Liver (tissue), 9 donors: ENCODE measurements around the gene MICU2. TPM values are rescaled to one million over a fixed set of nuclear protein-coding genes. Genes with fewer than 3 reads are reported as not detected.

ENCODE experiments used
- DNase-seq: peaks from one replicate; pipeline ENCODE4 v3.0.0-alpha.2; 2017; ENCODE audit warnings: low spot score
- H3K27ac ChIP-seq, 2 donors: one replicate each; pipeline ENCODE4 v1.7.0; 2013; ENCODE audit warnings: inconsistent platforms in 2 of 2, low read length in 2 of 2, control low read depth in 1 of 2, low read depth in 1 of 2, mild to moderate bottlenecking in 1 of 2
- H3K27me3 ChIP-seq, 4 donors: one replicate each; pipeline versions ENCODE4 v1.6.1 to v1.7.0; 2013; ENCODE audit warnings: low read length in 3 of 4, inconsistent platforms in 1 of 4, mild to moderate bottlenecking in 1 of 4, moderate library complexity in 1 of 4; ENCODE audit not compliant: control insufficient read depth in 4 of 4, insufficient read depth in 4 of 4
- H3K36me3 ChIP-seq, 4 donors: one replicate each; pipeline versions ENCODE4 v1.6.1 to v1.7.0; 2013; ENCODE audit warnings: low read length in 3 of 4, mild to moderate bottlenecking in 3 of 4, low read depth in 1 of 4, moderate library complexity in 1 of 4; ENCODE audit not compliant: control insufficient read depth in 4 of 4, insufficient read depth in 3 of 4
- H3K4me1 ChIP-seq, 4 donors: one replicate each; pipeline versions ENCODE4 v1.6.1 to v1.7.0; 2013; ENCODE audit warnings: low read length in 3 of 4, mild to moderate bottlenecking in 3 of 4, moderate library complexity in 1 of 4; ENCODE audit not compliant: control insufficient read depth in 4 of 4, insufficient read depth in 4 of 4
- H3K4me3 ChIP-seq, 3 donors: one replicate each; pipeline versions ENCODE4 v1.6.1 to v1.7.0; 2013; ENCODE audit warnings: low read length in 3 of 3, control low read depth in 1 of 3, low read depth in 1 of 3, mild to moderate bottlenecking in 1 of 3
- H3K9ac ChIP-seq, 2 donors: one replicate each; pipeline ENCODE4 v1.7.0; 2013; ENCODE audit warnings: low read length in 2 of 2, mild to moderate bottlenecking in 2 of 2, moderate library complexity in 2 of 2, control low read depth in 1 of 2, low read depth in 1 of 2
- H3K9me3 ChIP-seq, 4 donors: one replicate each; pipeline versions ENCODE4 v1.6.1 to v1.7.0; 2013; ENCODE audit warnings: low read length in 3 of 4; ENCODE audit not compliant: control insufficient read depth in 4 of 4
- EGR1 ChIP-seq, 2 donors: IDR thresholded peaks; 2 replicates each; pipeline ENCODE4 v1.6.1; 2016 to 2018; ENCODE audit warnings: antibody characterized with exemption in 2 of 2, low read depth in 2 of 2
- FOXA1 ChIP-seq: IDR thresholded peaks from 2 replicates; pipeline ENCODE4 v1.6.1; 2016; ENCODE audit warnings: antibody characterized with exemption
- FOXA2 ChIP-seq: IDR thresholded peaks from 2 replicates; pipeline ENCODE4 v1.6.1; 2016; ENCODE audit warnings: antibody characterized with exemption
- GABPA ChIP-seq, 2 donors: IDR thresholded peaks in 1 of 2; conservative IDR thresholded peaks in 1 of 2; 2 replicates each; pipeline ENCODE4 v1.6.1; 2016; ENCODE audit warnings: antibody characterized with exemption in 2 of 2, mild to moderate bottlenecking in 1 of 2, moderate library complexity in 1 of 2
- HNF4A ChIP-seq, 2 donors: conservative IDR thresholded peaks; 2 replicates each; pipeline ENCODE4 v1.6.1; 2016; ENCODE audit warnings: antibody characterized with exemption in 2 of 2, mild to moderate bottlenecking in 2 of 2
- HNF4G ChIP-seq: IDR thresholded peaks from 2 replicates; pipeline ENCODE4 v1.6.1; 2016; ENCODE audit warnings: antibody characterized with exemption
- JUND ChIP-seq, 2 donors: IDR thresholded peaks; 2 replicates each; pipeline ENCODE4 v1.6.1; 2016; ENCODE audit warnings: antibody characterized with exemption in 2 of 2
- MAX ChIP-seq: IDR thresholded peaks from 2 replicates; pipeline ENCODE4 v1.6.1; 2016; ENCODE audit warnings: antibody characterized with exemption
- NR2F2 ChIP-seq: IDR thresholded peaks from 2 replicates; pipeline ENCODE4 v1.6.1; 2016; ENCODE audit warnings: antibody characterized with exemption
- RAD21 ChIP-seq, 2 donors: IDR thresholded peaks; 2 replicates each; pipeline ENCODE4 v1.6.1; 2016; ENCODE audit warnings: antibody characterized with exemption in 2 of 2, mild to moderate bottlenecking in 2 of 2
- RXRA ChIP-seq, 2 donors: IDR thresholded peaks; 2 replicates each; pipeline ENCODE4 v1.6.1; 2017 to 2018; ENCODE audit warnings: antibody characterized with exemption in 2 of 2, mild to moderate bottlenecking in 1 of 2
- SP1 ChIP-seq: IDR thresholded peaks from 2 replicates; pipeline ENCODE4 v1.6.1; 2018; ENCODE audit warnings: antibody characterized with exemption, mild to moderate bottlenecking
- TAF1 ChIP-seq: conservative IDR thresholded peaks from 2 replicates; pipeline ENCODE4 v1.6.1; 2016; ENCODE audit warnings: antibody characterized with exemption, mild to moderate bottlenecking
- YY1 ChIP-seq: IDR thresholded peaks from 2 replicates; pipeline ENCODE4 v1.6.1; 2016; ENCODE audit warnings: antibody characterized with exemption, mild to moderate bottlenecking
- ZBTB33 ChIP-seq: IDR thresholded peaks from 2 replicates; pipeline ENCODE4 v1.6.1; 2016; ENCODE audit warnings: antibody characterized with exemption
- WGBS: extraction: QIAGEN DNeasy Blood & Tissue Kit; methylation state at CpG from one replicate; pipeline ENCODE4 v1.1.7; 2013; 5-methylcytosine and 5-hydroxymethylcytosine counted together
- polyA plus RNA-seq, 2 donors: library from polyadenylated mRNA; stranded (reverse) in 1 of 2; unstranded in 1 of 2; fragments of 200-250 nt in 1 of 2; fragments of >200 nt in 1 of 2; fragmentation: Nextera tagmentation in 1 of 2; extraction: Ambion mirVana in 1 of 2; gene quantifications; one replicate each; pipeline versions ENCODE4 v1.2.1 to v1.2.3, GENCODE V29; 2013 to 2015
- total RNA-seq, 2 donors: library from RNA; depleted of rRNA; stranded (reverse); fragments of >200 nt; gene quantifications; one replicate each; pipeline ENCODE4 v1.2.3, GENCODE V29; 2014
- TF ChIP-seq, protein P1 (sequence below): IDR thresholded peaks from 2 replicates; pipeline ENCODE4 v1.6.1; 2016; ENCODE audit warnings: antibody characterized with exemption
- TF ChIP-seq, protein P2 (sequence below): IDR thresholded peaks from 2 replicates; pipeline ENCODE4 v1.6.1; 2016; ENCODE audit warnings: antibody characterized with exemption, mild to moderate bottlenecking
- TF ChIP-seq, protein P3 (sequence below): fragments of 150-350 bp; IDR thresholded peaks from 2 replicates; pipeline ENCODE4 v1.5.1; 2017; ENCODE audit warnings: improper control_type of control experiment, low read depth, low read length; ENCODE audit not compliant: missing input control
- donor health status: healthy.
- donor health status: healthy.
- donor health status: healthy.
- donor health status: healthy.
- donor health status: healthy.

MICU2 gene
- total and polyA plus RNA-seq, 4 donors = 19.4 to 42.9 (median 24.8) TPM

- H3K4me3 ChIP-seq = no peak overlapping the region
- TF ChIP-seq MAX = no peak
- TF ChIP-seq HNF4G = no peak
- TF ChIP-seq, protein P1, sequence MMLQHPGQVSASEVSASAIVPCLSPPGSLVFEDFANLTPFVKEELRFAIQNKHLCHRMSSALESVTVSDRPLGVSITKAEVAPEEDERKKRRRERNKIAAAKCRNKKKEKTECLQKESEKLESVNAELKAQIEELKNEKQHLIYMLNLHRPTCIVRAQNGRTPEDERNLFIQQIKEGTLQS = no peak
- no peak for TF ChIP-seq RAD21 (IDR thresholded peaks at IDR 0.05)
- TF ChIP-seq, protein P2, sequence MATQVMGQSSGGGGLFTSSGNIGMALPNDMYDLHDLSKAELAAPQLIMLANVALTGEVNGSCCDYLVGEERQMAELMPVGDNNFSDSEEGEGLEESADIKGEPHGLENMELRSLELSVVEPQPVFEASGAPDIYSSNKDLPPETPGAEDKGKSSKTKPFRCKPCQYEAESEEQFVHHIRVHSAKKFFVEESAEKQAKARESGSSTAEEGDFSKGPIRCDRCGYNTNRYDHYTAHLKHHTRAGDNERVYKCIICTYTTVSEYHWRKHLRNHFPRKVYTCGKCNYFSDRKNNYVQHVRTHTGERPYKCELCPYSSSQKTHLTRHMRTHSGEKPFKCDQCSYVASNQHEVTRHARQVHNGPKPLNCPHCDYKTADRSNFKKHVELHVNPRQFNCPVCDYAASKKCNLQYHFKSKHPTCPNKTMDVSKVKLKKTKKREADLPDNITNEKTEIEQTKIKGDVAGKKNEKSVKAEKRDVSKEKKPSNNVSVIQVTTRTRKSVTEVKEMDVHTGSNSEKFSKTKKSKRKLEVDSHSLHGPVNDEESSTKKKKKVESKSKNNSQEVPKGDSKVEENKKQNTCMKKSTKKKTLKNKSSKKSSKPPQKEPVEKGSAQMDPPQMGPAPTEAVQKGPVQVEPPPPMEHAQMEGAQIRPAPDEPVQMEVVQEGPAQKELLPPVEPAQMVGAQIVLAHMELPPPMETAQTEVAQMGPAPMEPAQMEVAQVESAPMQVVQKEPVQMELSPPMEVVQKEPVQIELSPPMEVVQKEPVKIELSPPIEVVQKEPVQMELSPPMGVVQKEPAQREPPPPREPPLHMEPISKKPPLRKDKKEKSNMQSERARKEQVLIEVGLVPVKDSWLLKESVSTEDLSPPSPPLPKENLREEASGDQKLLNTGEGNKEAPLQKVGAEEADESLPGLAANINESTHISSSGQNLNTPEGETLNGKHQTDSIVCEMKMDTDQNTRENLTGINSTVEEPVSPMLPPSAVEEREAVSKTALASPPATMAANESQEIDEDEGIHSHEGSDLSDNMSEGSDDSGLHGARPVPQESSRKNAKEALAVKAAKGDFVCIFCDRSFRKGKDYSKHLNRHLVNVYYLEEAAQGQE = no peak
- no peak for TF ChIP-seq FOXA1
- TF ChIP-seq, protein P3, sequence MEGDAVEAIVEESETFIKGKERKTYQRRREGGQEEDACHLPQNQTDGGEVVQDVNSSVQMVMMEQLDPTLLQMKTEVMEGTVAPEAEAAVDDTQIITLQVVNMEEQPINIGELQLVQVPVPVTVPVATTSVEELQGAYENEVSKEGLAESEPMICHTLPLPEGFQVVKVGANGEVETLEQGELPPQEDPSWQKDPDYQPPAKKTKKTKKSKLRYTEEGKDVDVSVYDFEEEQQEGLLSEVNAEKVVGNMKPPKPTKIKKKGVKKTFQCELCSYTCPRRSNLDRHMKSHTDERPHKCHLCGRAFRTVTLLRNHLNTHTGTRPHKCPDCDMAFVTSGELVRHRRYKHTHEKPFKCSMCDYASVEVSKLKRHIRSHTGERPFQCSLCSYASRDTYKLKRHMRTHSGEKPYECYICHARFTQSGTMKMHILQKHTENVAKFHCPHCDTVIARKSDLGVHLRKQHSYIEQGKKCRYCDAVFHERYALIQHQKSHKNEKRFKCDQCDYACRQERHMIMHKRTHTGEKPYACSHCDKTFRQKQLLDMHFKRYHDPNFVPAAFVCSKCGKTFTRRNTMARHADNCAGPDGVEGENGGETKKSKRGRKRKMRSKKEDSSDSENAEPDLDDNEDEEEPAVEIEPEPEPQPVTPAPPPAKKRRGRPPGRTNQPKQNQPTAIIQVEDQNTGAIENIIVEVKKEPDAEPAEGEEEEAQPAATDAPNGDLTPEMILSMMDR = no peak
- no peak for TF ChIP-seq SP1
- TF ChIP-seq TAF1 = no peak
- no peak for TF ChIP-seq ZBTB33
- no peak for TF ChIP-seq EGR1 (IDR thresholded peaks at IDR 0.05; ENCODE audit: low read depth in 2 of 2)
- no peak for TF ChIP-seq JUND (IDR thresholded peaks at IDR 0.05)
- TF ChIP-seq HNF4A (conservative IDR thresholded peaks at IDR 0.05) = no peak
- no peak for TF ChIP-seq YY1
- TF ChIP-seq GABPA (IDR thresholded peaks at IDR 0.05 in 1 of 2, conservative IDR thresholded peaks at IDR 0.05 in 1 of 2) = no peak
- TF ChIP-seq FOXA2 = no peak
- TF ChIP-seq RXRA (IDR thresholded peaks at IDR 0.05) = no peak
- TF ChIP-seq NR2F2 = no peak
These were observed 55.4 kb downstream of the MICU2 start for GRCh38 chr13:21548577-21548976.

More at GRCh38 chr13:21548577-21548976, 55.4 kb downstream of the MICU2 start:
- Histone ChIP-seq H3K27me3 (no peaks in the 10 kb centered on the region), H3K36me3 (peaks cover 0 to 1% (median 0%) of the 10 kb centered on the region in 4 donors), H3K4me1 (peaks cover 0 to 2% (median 0%) of the 10 kb centered on the region in 4 donors), H3K27ac (no peak overlapping the region), H3K9me3 (no peaks in the 10 kb centered on the region), H3K9ac (no peak overlapping the region)
- DNase-seq = no peak
- WGBS = 81% methylated on average over 5 of the region's 5 CpGs
